Kidney (tissue), 14 donors: ENCODE measurements around the gene NKPD1. TPM values are rescaled to one million over a fixed set of nuclear protein-coding genes. Genes with fewer than 3 reads are reported as not detected.
A peak's percentile ranks its signal among the peaks of the same experiment; 100 is the strongest.

Experiments used
- DNase-seq, 5 donors: peaks; one replicate each; pipeline ENCODE4 v3.0.0-alpha.2; 2013 to 2020
- FAIRE-seq: peaks from 2 replicates; lab custom pipeline; 2012; peaks lifted over from hg19 to GRCh38; lab: Jason Lieb, UNC
- H3K27ac ChIP-seq, 2 donors: one replicate each; pipeline ENCODE4 v1.7.0; 2013; ENCODE audit warnings: low read depth in 2 of 2, low read length in 2 of 2, inconsistent platforms in 1 of 2
- H3K27me3 ChIP-seq: one replicate; pipeline ENCODE4 v1.7.1; 2013; ENCODE audit warnings: low read length, inconsistent platforms; ENCODE audit not compliant: control insufficient read depth, insufficient read depth
- H3K36me3 ChIP-seq, 3 donors: one replicate each; pipeline versions ENCODE4 v1.7.0 to v1.7.1; 2013; ENCODE audit warnings: low read length in 3 of 3, control low read depth in 1 of 3, inconsistent platforms in 1 of 3; ENCODE audit not compliant: insufficient read depth in 3 of 3, control insufficient read depth in 2 of 3
- H3K4me1 ChIP-seq, 3 donors: one replicate each; pipeline versions ENCODE4 v1.7.0 to v1.7.1; 2013; ENCODE audit warnings: low read length in 3 of 3, inconsistent platforms in 1 of 3, low read depth in 1 of 3; ENCODE audit not compliant: control insufficient read depth in 2 of 3, insufficient read depth in 2 of 3
- H3K4me3 ChIP-seq, 3 donors: one replicate each; pipeline versions ENCODE4 v1.7.0 to v1.8.1; 2013; ENCODE audit warnings: low read length in 3 of 3, control low read depth in 1 of 3, inconsistent platforms in 1 of 3
- H3K9ac ChIP-seq, 3 donors: one replicate each; pipeline versions ENCODE4 v1.7.0 to v1.7.1; 2013; ENCODE audit warnings: low read length in 3 of 3, control low read depth in 1 of 3, inconsistent platforms in 1 of 3
- H3K9me3 ChIP-seq, 3 donors: one replicate each; pipeline versions ENCODE4 v1.7.0 to v1.7.1; 2013; ENCODE audit warnings: low read length in 3 of 3, control low read depth in 1 of 3, inconsistent platforms in 1 of 3; ENCODE audit not compliant: control insufficient read depth in 2 of 3, insufficient read depth in 1 of 3
- intact Hi-C: fragments of 100-400 bp; cut with DNase I; formaldehyde crosslinking; loops from one replicate; pipeline ENCODE4 v1.11.1; 2022
- polyA plus RNA-seq: library from polyadenylated mRNA; stranded (reverse); fragments of 350-450 nt; fragmentation: Illumina TruSeq; extraction: RNeasy Lipid Tissue Mini Kit (QIAGEN cat#74804); gene quantifications from one replicate; pipeline ENCODE4 v1.2.3, GENCODE V29; 2014; ENCODE audit warnings: low read depth, low replicate concordance; ENCODE audit not compliant: insufficient read depth
- total RNA-seq: library from RNA; stranded (reverse); fragmentation: NEBNext Ultra II Directional; extraction: Animal tissue kit (Norgen Biotek cat#: 25700); gene quantifications from one replicate; pipeline ENCODE4 v1.2.1, GENCODE V29; 2021
- TF ChIP-seq, protein P1 (sequence below): IDR thresholded peaks from 3 replicates; pipeline ENCODE4 v1.5.1; 2012; ENCODE audit warnings: mild to moderate bottlenecking, moderate library complexity, borderline replicate concordance; ENCODE audit not compliant: insufficient read depth; ENCODE audit errors: extremely low read depth
- donor health status: control.
- donor health status: control.
- donor health status: control.
- donor health status: control.
- donor health status: control.
- donor health status: DM: yes; HTN: yes; CAD: no.
- donor health status: Normal renal cell carcinoma (clear cell type).

NKPD1 gene
- total and polyA plus RNA-seq, 2 donors from 2014 or later, result 0.09 TPM; not detected in 1

DNA sequence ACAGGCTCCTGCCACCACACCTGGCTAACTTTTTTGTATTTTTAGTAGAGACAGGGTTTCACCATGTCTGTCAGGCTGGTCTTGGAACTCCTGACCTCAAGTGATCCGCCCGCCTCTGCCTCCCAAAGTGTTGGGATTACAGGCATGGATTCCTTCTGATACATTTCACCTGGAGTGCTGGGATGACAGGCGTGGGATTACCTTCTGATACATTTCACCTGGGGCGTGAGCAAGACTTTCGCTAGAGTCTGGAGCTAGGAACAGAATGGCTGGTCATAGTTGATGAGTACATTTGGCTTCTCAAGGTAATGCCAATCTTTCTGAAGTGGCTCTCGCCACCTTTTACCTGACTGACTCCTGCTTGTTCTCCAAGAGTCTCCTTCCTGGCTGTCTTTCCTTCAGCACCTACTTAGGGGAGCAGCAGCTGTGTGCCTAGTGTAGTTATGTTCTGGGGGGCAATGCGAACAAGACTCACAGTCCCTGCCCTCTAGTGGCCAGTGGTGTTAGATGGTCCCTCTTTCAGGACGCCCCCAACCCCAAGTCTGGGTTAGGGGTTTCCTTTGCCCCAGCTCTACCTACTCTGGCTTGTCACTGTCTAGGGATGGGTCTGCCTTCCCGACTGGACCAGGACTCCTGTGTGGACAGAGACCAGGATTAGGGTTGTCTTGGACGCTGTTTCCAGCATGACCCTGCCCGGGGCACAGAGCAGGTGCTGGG is 48.5 kb downstream of the NKPD1 start:
- H3K4me3 ChIP-seq, result no peak overlapping the region
- no peak overlapping the region for H3K9ac ChIP-seq
- DNase-seq, result peak in 1 of 5 donors; percentile 18
- H3K9me3 ChIP-seq, result no peaks in the 10 kb centered on the region
- H3K36me3 ChIP-seq, result no peaks in the 10 kb centered on the region
- H3K27ac ChIP-seq, result no peak overlapping the region
- TF ChIP-seq, protein P1, sequence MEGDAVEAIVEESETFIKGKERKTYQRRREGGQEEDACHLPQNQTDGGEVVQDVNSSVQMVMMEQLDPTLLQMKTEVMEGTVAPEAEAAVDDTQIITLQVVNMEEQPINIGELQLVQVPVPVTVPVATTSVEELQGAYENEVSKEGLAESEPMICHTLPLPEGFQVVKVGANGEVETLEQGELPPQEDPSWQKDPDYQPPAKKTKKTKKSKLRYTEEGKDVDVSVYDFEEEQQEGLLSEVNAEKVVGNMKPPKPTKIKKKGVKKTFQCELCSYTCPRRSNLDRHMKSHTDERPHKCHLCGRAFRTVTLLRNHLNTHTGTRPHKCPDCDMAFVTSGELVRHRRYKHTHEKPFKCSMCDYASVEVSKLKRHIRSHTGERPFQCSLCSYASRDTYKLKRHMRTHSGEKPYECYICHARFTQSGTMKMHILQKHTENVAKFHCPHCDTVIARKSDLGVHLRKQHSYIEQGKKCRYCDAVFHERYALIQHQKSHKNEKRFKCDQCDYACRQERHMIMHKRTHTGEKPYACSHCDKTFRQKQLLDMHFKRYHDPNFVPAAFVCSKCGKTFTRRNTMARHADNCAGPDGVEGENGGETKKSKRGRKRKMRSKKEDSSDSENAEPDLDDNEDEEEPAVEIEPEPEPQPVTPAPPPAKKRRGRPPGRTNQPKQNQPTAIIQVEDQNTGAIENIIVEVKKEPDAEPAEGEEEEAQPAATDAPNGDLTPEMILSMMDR, result no peak
- no peaks in the 10 kb centered on the region for H3K27me3 ChIP-seq
- peaks cover 0 to 5% (median 4%) of the 10 kb centered on the region in 3 donors for H3K4me1 ChIP-seq
- no peak for FAIRE-seq
- intact Hi-C loops, result no loop called here

Other genes starting within 250 kb of the NKPD1 start
- gene APOC1, start 246.4 kb downstream of the NKPD1 start, total RNA-seq, result 11.8 TPM
- gene APOC1, start 246.4 kb downstream of the NKPD1 start, polyA plus RNA-seq, result 16.7 TPM
- not detected for gene APOC4, start 218.7 kb downstream of the NKPD1 start, total RNA-seq
- not detected for gene APOC4, start 218.7 kb downstream of the NKPD1 start, polyA plus RNA-seq
- gene APOC2, start 214.9 kb downstream of the NKPD1 start, total RNA-seq, result 1.6 TPM
- gene APOC2, start 214.9 kb downstream of the NKPD1 start, polyA plus RNA-seq, result 25.0 TPM
- 107 TPM for gene CLPTM1, start 205.6 kb downstream of the NKPD1 start, total RNA-seq
- gene CLPTM1, start 205.6 kb downstream of the NKPD1 start, polyA plus RNA-seq, result 142 TPM
- gene RELB, start 159.5 kb downstream of the NKPD1 start, total RNA-seq, result 30.6 TPM
- 10.3 TPM for gene RELB, start 159.5 kb downstream of the NKPD1 start, polyA plus RNA-seq
- 83.6 TPM for gene CLASRP, start 121.9 kb downstream of the NKPD1 start, total RNA-seq
- 38.0 TPM for gene CLASRP, start 121.9 kb downstream of the NKPD1 start, polyA plus RNA-seq
- 2.1 TPM for gene ZNF296, start 84.5 kb downstream of the NKPD1 start, total RNA-seq
- gene ZNF296, start 84.5 kb downstream of the NKPD1 start, polyA plus RNA-seq, result 1.2 TPM
- 17.2 TPM for gene GEMIN7, start 81.7 kb downstream of the NKPD1 start, total RNA-seq
- 32.2 TPM for gene GEMIN7, start 81.7 kb downstream of the NKPD1 start, polyA plus RNA-seq
- gene PPP1R37, start 67.8 kb downstream of the NKPD1 start, total RNA-seq, result 33.0 TPM
- 21.6 TPM for gene PPP1R37, start 67.8 kb downstream of the NKPD1 start, polyA plus RNA-seq
- 37.2 TPM for gene TRAPPC6A, start 17.3 kb upstream of the NKPD1 start, total RNA-seq
- gene TRAPPC6A, start 17.3 kb upstream of the NKPD1 start, polyA plus RNA-seq, result 123 TPM
- 13.2 TPM for gene BLOC1S3, start 17.8 kb upstream of the NKPD1 start, total RNA-seq
- gene BLOC1S3, start 17.8 kb upstream of the NKPD1 start, polyA plus RNA-seq, result 5.2 TPM
- 19.0 TPM for gene EXOC3L2, start 84.4 kb upstream of the NKPD1 start, total RNA-seq
- gene EXOC3L2, start 84.4 kb upstream of the NKPD1 start, polyA plus RNA-seq, result 15.4 TPM
- gene MARK4, start 90.3 kb upstream of the NKPD1 start, total RNA-seq, result 29.7 TPM
- 13.6 TPM for gene MARK4, start 90.3 kb upstream of the NKPD1 start, polyA plus RNA-seq
- gene CKM, start 161.9 kb upstream of the NKPD1 start, total RNA-seq, result not detected
- 1.3 TPM for gene CKM, start 161.9 kb upstream of the NKPD1 start, polyA plus RNA-seq
- gene KLC3, start 179.8 kb upstream of the NKPD1 start, total RNA-seq, result 3.3 TPM
- gene KLC3, start 179.8 kb upstream of the NKPD1 start, polyA plus RNA-seq, result 4.5 TPM
- gene ERCC2, start 209.6 kb upstream of the NKPD1 start, total RNA-seq, result 19.0 TPM
- gene ERCC2, start 209.6 kb upstream of the NKPD1 start, polyA plus RNA-seq, result 16.7 TPM
- 32.4 TPM for gene PPP1R13L, start 244.1 kb upstream of the NKPD1 start, total RNA-seq
- gene PPP1R13L, start 244.1 kb upstream of the NKPD1 start, polyA plus RNA-seq, result 21.4 TPM
- gene POLR1G, start 245.7 kb upstream of the NKPD1 start, total RNA-seq, result 3.9 TPM
- gene POLR1G, start 245.7 kb upstream of the NKPD1 start, polyA plus RNA-seq, result 2.4 TPM